ENCODE results near the gene CT55. TPM values are rescaled to one million over a fixed set of nuclear protein-coding genes. Genes with fewer than 3 reads are reported as not detected.

Gene CT55
- total RNA-seq, 1 experiment from 2014 or later: 0.24 TPM

DNA sequence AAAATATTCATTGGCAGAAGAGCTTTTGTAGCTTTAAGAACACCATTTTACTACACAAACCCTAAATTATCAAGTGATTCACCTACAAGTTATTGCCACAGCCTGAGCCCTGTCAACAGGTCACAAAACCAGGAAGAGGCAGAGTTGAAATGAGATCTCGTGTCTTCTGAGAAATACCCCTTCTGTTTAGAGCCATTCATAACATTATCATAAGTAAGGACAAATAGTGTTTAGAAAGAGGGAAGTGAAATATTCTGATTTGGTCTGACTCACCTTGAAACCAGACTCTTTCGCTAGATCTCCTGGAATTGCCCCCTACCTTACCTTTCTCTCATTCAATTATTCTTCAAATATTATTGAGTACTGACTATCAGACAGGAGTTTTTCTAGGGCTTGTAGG lies 56.8 kb downstream of the CT55 start (continued):
- TF ChIP-seq STAT6 (CRISPR knock-in tag; conservative IDR thresholded peaks at IDR 0.05; ENCODE audit: low read depth): no peak
- TF ChIP-seq, protein P1, sequence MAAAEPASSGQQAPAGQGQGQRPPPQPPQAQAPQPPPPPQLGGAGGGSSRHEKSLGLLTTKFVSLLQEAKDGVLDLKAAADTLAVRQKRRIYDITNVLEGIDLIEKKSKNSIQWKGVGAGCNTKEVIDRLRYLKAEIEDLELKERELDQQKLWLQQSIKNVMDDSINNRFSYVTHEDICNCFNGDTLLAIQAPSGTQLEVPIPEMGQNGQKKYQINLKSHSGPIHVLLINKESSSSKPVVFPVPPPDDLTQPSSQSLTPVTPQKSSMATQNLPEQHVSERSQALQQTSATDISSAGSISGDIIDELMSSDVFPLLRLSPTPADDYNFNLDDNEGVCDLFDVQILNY (CRISPR knock-in tag; IDR thresholded peaks at IDR 0.05): no peak
- no peak for TF ChIP-seq ZNF423 (CRISPR knock-in tag; IDR thresholded peaks at IDR 0.05)
- no peak for TF ChIP-seq USF1 (CRISPR knock-in tag; IDR thresholded peaks at IDR 0.05)

- Mint-ChIP-seq H3K4me3 (no peak overlapping the region), H3K27me3 (ENCODE audit: low read depth) (no peaks in the 10 kb centered on the region; the same call in 1 of the 2 replicates), H3K36me3 (no peaks in the 10 kb centered on the region), H3K9me3 (no peaks in the 10 kb centered on the region), H3K27ac (no peak overlapping the region), H3K4me1 (no peaks in the 10 kb centered on the region)
- ChIA-PET POLR2A (no interaction called here), CTCF (interaction anchor here (0.6 to 2.7 kb wide), 6 partner anchors 35 to 431 kb away, joined by 3 to 39 read pairs (median 3); no protein-coding TSS in a partner anchor)
- no peak for TF ChIP-seq RELA (CRISPR knock-in tag; IDR thresholded peaks at IDR 0.05; ENCODE audit: borderline replicate concordance)
- TF ChIP-seq ZSCAN18 (CRISPR knock-in tag; IDR thresholded peaks at IDR 0.05): no peak
- TF ChIP-seq ZNF232 (CRISPR knock-in tag; IDR thresholded peaks at IDR 0.05): no peak
- no peak for TF ChIP-seq PREB (CRISPR knock-in tag; IDR thresholded peaks at IDR 0.05; ENCODE audit: borderline replicate concordance)
- no peak for TF ChIP-seq ZNF416 (CRISPR knock-in tag; IDR thresholded peaks at IDR 0.05)
- TF ChIP-seq ZNF671 (CRISPR knock-in tag; IDR thresholded peaks at IDR 0.05): no peak
- no peak for TF ChIP-seq JAZF1 (CRISPR knock-in tag; IDR thresholded peaks at IDR 0.05)
- no peak for TF ChIP-seq CREB1 (CRISPR knock-in tag; IDR thresholded peaks at IDR 0.05)
- no peak for TF ChIP-seq ZNF532 (CRISPR knock-in tag; IDR thresholded peaks at IDR 0.05; ENCODE audit: borderline replicate concordance)
- no peak for TF ChIP-seq ATF2 (CRISPR knock-in tag; IDR thresholded peaks at IDR 0.05; ENCODE audit: borderline replicate concordance, low read depth)
- no peak for TF ChIP-seq ZNF423 (CRISPR knock-in tag; IDR thresholded peaks at IDR 0.05)
- TF ChIP-seq NFYB (CRISPR knock-in tag; conservative IDR thresholded peaks at IDR 0.05; ENCODE audit: low read depth): no peak
- DNase-seq (ENCODE audit: low spot score) (no peak), ATAC-seq (no peak)
Measured at GRCh38 chrX:135112743-135113142, 58.5 kb downstream of the CT55 start.

All from WTC11 (cell line).